Mammary epithelial cell (primary cell): Measurements from ENCODE around the gene SLC16A11.

ENCODE experiments used
- EZH2 ChIP-seq: IDR thresholded peaks from 2 replicates; pipeline ENCODE4 v1.6.1; 2012; ENCODE audit warnings: low read length, inconsistent platforms, borderline replicate concordance
- TF ChIP-seq, protein P1 (sequence below), 2 donors: IDR thresholded peaks in 1 of 2; conservative IDR thresholded peaks in 1 of 2; 2 replicates each; pipeline ENCODE4 v1.5.1; 2011 to 2012; ENCODE audit warnings: inconsistent platforms in 2 of 2, low read length in 2 of 2, mild to moderate bottlenecking in 2 of 2, control low read depth in 1 of 2, low read depth in 1 of 2; ENCODE audit not compliant: insufficient read depth in 1 of 2; ENCODE audit errors: extremely low read depth in 1 of 2

DNA sequence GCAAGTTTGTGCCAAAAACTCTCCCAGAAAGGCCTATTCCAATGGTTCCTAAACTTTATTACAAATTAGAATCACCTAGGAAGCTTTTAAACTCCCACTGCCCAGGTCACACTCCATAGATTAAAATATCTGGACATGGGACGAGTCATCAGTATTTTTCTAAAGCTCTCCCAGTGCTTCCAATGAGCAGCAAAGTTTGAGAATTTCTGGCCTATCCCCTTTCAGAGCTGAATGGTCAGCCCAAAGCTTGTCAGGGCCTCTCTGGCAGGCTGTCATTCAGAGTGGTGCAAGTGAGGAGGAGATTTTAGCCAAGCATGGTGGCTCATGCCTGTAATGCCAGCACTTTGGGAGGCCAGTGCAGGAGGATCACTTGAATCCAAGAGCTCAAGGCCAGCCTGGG is 18.6 kb downstream of the SLC16A11 start:
- TF ChIP-seq, protein P1, sequence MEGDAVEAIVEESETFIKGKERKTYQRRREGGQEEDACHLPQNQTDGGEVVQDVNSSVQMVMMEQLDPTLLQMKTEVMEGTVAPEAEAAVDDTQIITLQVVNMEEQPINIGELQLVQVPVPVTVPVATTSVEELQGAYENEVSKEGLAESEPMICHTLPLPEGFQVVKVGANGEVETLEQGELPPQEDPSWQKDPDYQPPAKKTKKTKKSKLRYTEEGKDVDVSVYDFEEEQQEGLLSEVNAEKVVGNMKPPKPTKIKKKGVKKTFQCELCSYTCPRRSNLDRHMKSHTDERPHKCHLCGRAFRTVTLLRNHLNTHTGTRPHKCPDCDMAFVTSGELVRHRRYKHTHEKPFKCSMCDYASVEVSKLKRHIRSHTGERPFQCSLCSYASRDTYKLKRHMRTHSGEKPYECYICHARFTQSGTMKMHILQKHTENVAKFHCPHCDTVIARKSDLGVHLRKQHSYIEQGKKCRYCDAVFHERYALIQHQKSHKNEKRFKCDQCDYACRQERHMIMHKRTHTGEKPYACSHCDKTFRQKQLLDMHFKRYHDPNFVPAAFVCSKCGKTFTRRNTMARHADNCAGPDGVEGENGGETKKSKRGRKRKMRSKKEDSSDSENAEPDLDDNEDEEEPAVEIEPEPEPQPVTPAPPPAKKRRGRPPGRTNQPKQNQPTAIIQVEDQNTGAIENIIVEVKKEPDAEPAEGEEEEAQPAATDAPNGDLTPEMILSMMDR (conservative IDR thresholded peaks at IDR 0.05 in 1 of 2, IDR thresholded peaks at IDR 0.05 in 1 of 2; ENCODE audit: extremely low read depth in 1 of 2, insufficient read depth in 1 of 2, low read depth in 1 of 2, low read length in 2 of 2): no peak
- no peak for TF ChIP-seq EZH2
